Hematopoietic multipotent progenitor cell (in vitro differentiated cells): ENCODE measurements around the gene ATAD3B. TPM values are rescaled to one million over a fixed set of nuclear protein-coding genes. Genes with fewer than 3 reads are reported as not detected.

Source experiments
- DNase-seq, 3 donors: peaks; one replicate each; pipeline ENCODE4 v3.0.0-alpha.2; 2011 to 2015; ENCODE audit warnings: low read depth in 2 of 3, low spot score in 2 of 3
- total RNA-seq: library from RNA; depleted of rRNA; stranded (reverse); fragments of >200 nt; gene quantifications from one replicate; pipeline ENCODE4 v1.2.3, GENCODE V29; 2012

The ATAD3B gene
- total RNA-seq, 1 donor = 15.1 TPM

- no peak for DNase-seq
These were observed 69.5 kb downstream of the ATAD3B start for GRCh38 chr1:1540818-1541628.

- DNase-seq = no peak
These were observed 70.6 kb downstream of the ATAD3B start for GRCh38 chr1:1541956-1542765.

- no peak for DNase-seq
These were observed 71.5 kb downstream of the ATAD3B start for GRCh38 chr1:1542766-1543705.

GRCh38 chr1:1543706-1544099 is 72.1 kb downstream of the ATAD3B start:
- no peak for DNase-seq

- no peak for DNase-seq
These were observed 73.0 kb downstream of the ATAD3B start for GRCh38 chr1:1544544-1544943.

Other genes starting within 250 kb of the ATAD3B start
- 67.1 TPM for gene SDF4, start 239.8 kb upstream of the ATAD3B start, total RNA-seq
- 38.5 TPM for gene B3GALT6, start 239.5 kb upstream of the ATAD3B start, total RNA-seq
- 0.27 TPM for gene C1QTNF12, start 225.0 kb upstream of the ATAD3B start, total RNA-seq
- gene UBE2J2, start 197.9 kb upstream of the ATAD3B start, total RNA-seq = 51.4 TPM
- gene SCNN1D, start 191.3 kb upstream of the ATAD3B start, total RNA-seq = 4.8 TPM
- gene ACAP3, start 163.8 kb upstream of the ATAD3B start, total RNA-seq = 41.2 TPM
- 19.4 TPM for gene PUSL1, start 163.2 kb upstream of the ATAD3B start, total RNA-seq
- gene INTS11, start 147.1 kb upstream of the ATAD3B start, total RNA-seq = 150 TPM
- 26.7 TPM for gene CPTP, start 147.0 kb upstream of the ATAD3B start, total RNA-seq
- gene TAS1R3, start 140.5 kb upstream of the ATAD3B start, total RNA-seq = 0.54 TPM
- 52.5 TPM for gene DVL1, start 122.3 kb upstream of the ATAD3B start, total RNA-seq
- not detected for gene MXRA8, start 113.2 kb upstream of the ATAD3B start, total RNA-seq
- gene AURKAIP1, start 96.6 kb upstream of the ATAD3B start, total RNA-seq = 30.2 TPM
- gene CCNL2, start 72.4 kb upstream of the ATAD3B start, total RNA-seq = 96.4 TPM
- gene MRPL20, start 64.5 kb upstream of the ATAD3B start, total RNA-seq = 50.6 TPM
- 0.54 TPM for gene ANKRD65, start 50.5 kb upstream of the ATAD3B start, total RNA-seq
- gene VWA1, start 36.1 kb upstream of the ATAD3B start, total RNA-seq = 4.8 TPM
- 1.3 TPM for gene ATAD3C, start 22.1 kb upstream of the ATAD3B start, total RNA-seq
- gene ATAD3A, start 40.4 kb downstream of the ATAD3B start, total RNA-seq = 28.8 TPM
- 1.1 TPM for gene TMEM240, start 68.9 kb downstream of the ATAD3B start, total RNA-seq
- 54.7 TPM for gene SSU72, start 103.1 kb downstream of the ATAD3B start, total RNA-seq
- 3.5 TPM for gene FNDC10, start 128.4 kb downstream of the ATAD3B start, total RNA-seq
- 56.8 TPM for gene MIB2, start 143.7 kb downstream of the ATAD3B start, total RNA-seq
- gene MMP23B, start 160.4 kb downstream of the ATAD3B start, total RNA-seq = 1.6 TPM
- 10.0 TPM for gene CDK11B, start 187.2 kb downstream of the ATAD3B start, total RNA-seq
- gene SLC35E2B, start 221.0 kb downstream of the ATAD3B start, total RNA-seq = 61.9 TPM